NCI-H2196 (cell line): Measurements from ENCODE around the gene CYSRT1.

Source experiments
- DNase-seq: peaks from one replicate; lab custom pipeline; 2025; ENCODE audit not compliant: unreplicated experiment; lab: John Stamatoyannopoulos, UW

CYSRT1 gene

DNA sequence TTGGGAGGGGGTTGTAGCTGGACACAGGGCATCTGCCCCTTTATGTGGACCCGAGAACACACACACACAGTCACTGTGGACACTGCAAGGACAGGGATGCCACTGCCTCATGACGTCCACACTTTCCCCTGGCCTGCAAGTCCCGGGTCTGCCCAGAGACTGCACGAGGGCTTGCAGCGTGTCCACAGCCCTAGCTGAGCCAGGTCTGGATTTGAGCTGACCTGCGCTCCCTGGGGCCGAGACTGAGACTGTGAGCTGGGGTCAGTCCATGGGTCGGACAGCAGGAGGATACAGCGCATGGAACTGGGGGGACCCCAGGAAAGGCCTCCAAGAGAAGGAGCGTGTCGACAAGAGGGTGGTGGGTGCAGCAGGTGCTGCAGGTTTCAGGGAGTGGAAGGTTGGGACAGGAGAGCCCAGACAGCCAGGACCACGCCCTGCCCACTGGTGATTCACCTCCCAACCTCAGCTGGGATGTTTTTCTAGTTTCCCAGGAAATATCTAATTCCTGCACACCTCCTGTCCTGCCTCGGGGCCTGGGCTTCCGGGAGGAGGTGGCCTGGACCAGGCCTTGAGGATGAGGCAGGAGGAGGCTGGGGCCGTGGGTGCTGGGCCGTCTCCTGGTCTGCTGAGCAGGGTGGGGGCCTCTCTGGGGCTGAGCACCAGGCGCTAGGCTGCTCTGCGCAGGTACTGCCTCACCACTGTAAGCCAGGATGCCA is 1.5 kb downstream of the CYSRT1 start:
- DNase-seq = no peak

DNA sequence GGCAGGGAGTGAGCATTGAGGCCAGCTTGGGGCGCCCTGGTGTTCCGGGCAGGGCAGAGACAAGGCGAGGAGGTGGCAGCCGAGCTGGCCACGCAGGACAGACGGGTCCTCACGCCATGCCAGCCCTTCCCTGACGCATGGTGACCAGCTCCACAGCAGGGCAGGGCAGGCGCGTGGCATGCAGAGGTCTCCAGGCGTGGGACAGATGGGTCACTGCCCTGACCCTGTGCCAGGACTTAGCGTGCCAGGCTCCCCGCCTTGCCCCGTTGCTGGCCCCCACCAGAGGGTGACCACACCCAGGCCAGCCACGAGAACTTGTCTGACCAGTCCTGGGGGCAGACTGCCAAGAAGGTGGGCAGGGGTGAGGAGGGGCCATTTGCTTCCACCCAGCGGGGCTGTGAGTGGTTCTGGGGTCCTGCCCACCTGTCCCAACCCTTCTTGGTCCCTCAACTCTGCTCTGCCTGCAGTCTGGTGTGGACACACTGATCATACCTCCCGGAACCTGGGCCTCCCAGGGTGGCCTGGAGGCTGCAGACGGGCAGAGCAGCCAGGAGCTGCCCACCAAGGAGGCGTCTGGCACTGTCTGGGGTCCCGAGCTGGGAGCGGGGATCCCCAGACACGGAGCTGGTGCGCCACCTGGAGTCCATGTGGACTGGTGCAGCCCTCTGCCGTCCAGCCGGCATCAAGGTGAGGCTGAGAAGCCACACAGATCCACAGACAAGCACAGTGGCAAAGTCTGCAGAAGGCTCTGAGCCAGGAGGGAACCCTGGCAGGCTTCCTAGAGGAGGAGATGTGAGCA is 2.3 kb downstream of the CYSRT1 start, which contains the start of gene RNF224:
Gene RNF224 (plus strand): TSS at position 449 of the 799 bp plus-strand sequence. CDS start 834 bp downstream, outside the sequence.
- DNase-seq = peak; percentile 84

DNA sequence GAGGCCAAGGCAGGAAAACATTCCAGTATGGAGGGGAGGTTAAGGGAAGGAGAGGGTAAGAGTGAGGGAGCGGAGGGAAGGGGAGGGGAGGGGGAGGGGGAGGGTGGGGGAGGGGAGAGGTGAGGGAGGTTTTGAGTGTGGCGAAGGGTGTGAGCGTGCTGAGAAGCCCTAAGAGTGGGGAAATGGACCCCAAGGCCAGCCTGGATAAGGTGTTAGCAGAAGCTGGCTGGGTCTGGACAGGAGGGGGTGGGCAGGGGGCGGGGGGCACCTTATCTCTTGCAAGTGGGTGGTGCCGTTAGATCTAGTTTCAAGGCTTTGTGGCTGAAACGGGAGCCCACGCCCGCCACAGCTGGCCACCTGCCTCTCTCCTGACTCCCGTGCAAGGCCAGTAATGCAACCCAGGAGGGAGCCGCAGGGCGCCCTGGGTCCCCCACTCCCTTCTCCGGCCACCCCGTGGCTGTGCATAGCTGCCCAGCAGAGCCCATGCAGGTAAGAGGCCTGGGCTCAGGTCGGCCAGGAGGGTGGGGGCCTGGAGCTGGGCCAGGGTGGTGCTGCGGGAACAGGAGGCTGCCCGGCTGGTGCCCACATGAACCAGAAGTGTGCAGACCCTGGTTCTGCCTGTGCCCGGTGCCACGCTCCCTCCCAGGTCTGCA is 3.0 kb downstream of the CYSRT1 start:
- peak; percentile 20 for DNase-seq

DNA sequence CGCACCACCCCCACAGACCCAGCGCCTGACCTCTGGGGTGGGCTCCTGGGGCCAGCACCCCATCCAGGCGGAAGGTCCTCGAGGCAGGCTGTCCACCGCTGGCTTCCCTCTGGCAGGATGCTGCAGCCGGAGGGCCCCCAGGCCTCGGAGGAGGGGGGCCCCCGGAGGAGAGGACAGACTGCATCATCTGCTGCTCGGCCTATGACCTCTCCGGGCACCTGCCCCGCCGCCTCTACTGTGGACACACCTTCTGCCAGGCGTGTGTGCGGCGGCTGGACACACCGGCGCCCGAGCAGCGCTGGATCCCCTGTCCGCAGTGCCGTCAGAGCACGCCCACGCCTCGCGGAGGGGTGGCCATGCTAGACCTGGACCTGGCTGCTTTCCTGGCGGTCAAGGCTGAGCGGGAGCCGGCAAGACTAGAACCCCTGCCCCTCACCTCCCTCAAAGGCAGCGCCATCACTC is 3.6 kb downstream of the CYSRT1 start:
- DNase-seq = peak; percentile 66

DNA sequence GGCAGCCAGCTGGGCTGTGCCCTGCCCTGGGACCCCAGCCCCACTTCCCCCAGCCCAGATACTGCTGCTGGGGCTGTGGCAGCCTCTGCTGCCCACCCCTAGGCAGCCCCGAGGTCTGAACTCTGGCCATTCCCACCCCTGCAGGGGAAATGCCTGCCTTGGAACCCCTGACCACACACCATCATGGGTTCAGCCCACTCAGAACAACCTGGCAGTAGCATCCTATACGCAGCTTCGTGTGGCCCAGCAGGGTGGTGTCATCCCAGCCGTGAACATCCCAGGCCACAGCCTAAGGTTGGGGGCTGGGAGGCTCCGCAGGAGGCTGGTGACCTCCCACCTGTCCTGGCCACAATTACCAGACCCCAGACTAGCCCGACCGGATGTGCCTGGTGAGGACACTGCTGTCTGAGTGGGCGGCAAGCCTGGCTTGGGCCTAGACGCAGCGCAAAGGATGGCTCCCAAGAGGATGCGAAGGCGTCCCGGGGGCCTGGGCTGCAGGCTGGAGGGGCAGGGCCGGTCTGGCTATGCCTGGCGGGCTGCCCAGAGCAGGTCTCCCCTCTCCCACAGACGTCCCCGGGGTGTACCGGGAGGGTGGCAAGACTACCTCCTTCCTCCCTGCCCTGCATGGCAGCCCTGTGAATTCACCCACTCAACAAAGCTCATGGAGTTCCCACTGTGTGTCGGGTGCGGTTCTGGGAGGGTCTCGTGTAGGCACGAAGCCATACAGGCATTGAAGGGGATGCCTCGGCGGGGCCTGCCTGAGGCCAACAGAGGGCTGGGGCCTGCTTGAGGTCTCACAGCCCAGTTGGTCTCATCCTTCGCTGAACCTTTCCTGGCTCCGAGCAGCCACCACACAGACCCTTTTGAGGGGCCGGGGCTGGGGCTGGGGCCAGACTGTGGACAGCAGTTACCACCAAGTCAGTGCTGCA is 4.3 kb downstream of the CYSRT1 start:
- no peak for DNase-seq

DNA sequence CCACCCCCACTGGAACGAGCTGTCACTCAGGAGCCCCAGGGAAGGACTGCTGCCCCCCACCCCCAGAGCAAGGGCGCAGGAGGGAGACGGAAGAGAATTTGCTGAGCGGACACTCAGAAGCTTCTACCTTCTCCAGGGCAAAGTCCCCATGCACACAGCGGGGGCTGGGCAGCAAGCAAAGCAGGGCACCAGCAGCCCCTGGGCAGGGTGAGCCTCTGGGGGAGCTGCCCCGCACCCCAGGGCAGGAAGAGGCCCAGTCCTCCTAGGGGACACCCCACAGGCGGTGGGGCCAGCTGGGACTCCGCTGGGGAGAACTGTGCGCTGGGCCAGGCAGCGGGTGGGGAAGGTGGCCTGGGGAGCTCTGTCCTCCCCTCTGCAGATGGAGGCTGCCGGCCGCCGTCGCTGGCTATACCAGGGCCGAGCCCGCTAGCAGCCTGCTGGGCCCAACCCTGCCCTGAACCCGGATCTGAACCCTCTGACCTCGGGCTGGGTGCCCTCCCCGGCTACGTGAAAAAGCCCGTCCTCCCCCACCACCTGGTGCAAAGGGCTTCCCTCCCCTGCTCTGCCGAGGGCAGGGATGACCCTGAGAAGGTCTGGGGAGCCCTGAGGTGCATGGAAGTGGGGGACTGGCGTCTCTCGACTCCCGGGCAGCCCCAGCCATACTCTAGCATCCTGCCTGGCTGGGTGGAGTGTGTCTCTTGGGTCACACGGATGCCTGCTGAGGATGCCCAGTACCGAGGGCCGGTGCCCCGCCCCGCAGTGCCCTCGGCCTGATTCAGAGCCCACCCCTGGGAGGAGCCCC is 5.1 kb downstream of the CYSRT1 start:
- DNase-seq = no peak

DNA sequence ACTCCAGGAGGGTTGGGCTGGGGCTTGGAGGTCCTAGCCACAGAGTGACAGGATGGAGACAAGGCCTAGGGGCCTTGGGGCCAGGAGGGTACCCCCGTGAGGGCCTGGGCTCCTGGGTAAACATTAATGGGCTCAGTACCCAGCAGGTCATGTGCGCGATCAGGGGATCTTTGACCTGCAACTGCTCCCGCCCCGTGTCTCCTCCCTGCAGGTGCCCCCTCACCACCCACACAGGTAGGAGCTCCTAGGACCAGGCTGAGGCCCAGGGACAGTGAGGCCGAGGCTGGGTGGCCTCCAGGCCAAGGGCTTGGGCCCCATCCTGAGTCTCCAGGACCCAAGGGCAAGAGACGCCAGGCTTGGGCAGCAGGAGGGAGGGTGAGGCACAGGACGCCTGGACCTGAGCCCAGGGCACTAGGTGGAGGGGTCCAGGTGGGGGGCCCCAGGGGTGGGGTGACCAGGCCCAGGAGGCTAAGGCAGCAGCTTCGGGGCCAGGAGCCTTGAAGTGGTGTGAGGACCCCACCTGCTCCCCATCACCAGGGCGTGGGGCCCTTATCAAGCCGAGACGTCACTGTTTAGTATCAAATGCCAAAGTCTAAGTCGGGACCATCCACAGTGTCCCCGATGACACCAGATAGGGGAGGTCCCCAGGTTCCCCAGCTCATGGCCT is 5.9 kb downstream of the CYSRT1 start, which contains the start of gene SLC34A3:
Gene SLC34A3 (plus strand): TSS at position 197 of the 667 bp plus-strand sequence. CDS start 802 bp downstream, outside the sequence.
- DNase-seq = no peak

DNA sequence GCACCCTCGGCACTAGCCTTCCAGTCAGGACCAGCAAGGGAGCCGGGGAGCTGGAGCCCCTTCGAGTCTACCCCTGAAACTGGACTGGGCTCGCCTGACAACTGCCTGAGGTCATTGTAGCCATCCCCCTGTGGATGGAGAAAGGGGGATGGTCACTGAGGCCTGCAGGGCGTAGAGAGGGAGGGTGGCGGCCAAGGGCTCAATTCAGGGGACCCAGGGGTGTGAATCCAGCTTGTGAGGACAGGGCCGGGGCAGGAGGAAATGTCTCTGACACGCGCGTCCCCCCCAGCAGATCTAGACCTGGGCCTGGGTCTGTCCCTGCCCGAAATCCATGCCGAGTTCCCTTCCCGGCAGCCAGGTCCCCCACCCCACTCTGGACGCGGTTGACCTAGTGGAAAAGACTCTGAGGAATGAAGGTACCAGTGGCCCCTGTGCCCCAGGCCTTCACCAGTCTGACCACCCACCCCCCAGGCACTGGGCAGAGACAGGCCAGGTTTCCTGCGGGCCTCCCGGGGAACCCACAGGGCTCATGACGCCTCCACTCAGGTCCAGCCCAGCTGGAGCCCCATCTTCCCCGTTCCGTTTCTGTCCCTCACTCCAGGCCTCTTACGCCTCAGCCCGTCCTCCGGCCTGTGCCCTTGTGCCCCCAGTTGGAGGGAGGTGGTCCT is 6.5 kb downstream of the CYSRT1 start:
- no peak for DNase-seq

DNA sequence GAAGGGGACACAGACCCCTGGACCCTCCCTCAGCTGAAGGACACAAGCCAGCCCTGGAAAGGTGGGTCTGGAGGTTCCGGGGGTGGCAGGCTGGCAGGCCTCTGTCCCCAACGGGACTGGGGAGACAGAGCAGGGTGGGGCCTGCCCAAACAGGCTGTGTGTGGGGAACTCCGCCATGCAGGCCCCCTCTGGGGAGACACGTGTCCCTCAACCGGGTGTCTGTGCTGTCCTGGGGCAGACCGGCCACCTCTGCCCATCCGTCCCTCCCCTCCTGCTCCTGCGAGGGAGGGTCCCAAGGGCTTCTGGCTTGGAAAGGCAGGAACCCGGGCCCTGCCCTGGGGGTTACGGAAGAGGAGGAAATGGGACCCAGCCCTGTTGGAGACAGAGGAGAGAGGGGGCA is 7.1 kb downstream of the CYSRT1 start:
- no peak for DNase-seq

DNA sequence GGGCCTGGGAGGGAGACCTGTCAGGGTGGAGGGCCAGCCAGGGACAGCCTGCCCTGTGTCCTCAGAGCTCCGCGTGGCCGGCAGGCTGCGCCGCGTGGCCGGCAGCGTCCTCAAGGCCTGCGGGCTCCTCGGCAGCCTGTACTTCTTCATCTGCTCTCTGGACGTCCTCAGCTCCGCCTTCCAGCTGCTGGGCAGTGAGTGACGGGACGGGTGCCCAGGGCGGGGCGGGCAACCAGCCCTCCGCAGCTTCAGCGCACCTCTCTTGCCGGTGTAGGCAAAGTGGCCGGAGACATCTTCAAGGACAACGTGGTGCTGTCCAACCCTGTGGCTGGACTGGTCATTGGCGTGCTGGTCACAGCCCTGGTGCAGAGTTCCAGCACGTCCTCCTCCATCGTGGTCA is 7.5 kb downstream of the CYSRT1 start:
- no peak for DNase-seq

DNA sequence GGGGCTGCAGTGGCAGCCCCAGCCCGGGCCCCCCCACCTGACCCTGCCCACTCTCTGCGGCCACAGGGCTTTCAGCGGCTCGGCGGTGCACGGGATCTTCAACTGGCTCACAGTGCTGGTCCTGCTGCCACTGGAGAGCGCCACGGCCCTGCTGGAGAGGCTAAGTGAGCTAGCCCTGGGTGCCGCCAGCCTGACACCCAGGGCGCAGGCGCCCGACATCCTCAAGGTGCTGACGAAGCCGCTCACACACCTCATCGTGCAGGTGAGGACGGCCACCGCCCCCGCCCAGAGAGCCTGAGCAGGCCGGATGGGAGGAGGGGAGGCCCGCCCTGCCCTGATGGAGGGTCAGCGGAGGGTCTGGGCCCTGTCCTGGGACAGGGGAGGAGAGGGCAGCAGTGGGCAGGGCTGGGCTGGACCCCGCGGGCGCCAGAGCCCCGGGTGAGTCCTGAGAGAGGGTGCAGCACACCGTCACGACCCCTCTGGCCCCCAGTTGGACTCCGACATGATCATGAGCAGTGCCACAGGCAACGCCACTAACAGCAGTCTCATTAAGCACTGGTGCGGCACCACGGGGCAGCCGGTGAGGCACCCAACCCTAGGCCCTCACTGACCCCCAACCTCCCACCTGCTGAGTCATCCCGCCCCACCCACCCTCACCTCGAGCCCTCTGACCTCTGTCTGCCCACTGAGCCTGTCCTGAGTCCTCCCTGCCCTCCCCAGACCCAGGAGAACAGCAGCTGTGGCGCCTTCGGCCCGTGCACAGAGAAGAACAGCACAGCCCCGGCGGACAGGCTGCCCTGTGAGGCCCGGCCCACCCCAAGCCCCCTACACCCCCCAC is 8.4 kb downstream of the CYSRT1 start:
- DNase-seq = no peak

DNA sequence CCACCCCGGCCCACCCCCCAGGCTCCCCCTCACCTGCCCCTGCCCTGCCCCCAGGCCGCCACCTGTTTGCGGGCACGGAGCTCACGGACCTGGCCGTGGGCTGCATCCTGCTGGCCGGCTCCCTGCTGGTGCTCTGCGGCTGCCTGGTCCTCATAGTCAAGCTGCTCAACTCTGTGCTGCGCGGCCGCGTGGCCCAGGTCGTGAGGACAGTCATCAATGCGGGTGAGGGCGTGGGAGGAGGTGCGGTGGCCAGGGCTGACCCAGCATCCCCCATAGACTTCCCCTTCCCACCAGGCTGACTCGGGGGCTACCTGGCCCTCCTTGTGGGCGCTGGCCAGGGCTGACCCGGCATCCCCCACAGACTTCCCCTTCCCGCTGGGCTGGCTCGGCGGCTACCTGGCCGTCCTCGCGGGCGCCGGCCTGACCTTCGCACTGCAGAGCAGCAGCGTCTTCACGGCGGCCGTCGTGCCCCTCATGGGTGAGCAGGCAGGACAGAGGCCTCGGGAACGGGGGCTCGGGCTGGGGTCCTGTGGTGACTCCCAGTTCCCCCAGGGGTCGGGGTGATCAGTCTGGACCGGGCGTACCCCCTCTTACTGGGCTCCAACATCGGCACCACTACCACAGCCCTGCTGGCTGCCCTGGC is 9.2 kb downstream of the CYSRT1 start:
- DNase-seq = no peak

DNA sequence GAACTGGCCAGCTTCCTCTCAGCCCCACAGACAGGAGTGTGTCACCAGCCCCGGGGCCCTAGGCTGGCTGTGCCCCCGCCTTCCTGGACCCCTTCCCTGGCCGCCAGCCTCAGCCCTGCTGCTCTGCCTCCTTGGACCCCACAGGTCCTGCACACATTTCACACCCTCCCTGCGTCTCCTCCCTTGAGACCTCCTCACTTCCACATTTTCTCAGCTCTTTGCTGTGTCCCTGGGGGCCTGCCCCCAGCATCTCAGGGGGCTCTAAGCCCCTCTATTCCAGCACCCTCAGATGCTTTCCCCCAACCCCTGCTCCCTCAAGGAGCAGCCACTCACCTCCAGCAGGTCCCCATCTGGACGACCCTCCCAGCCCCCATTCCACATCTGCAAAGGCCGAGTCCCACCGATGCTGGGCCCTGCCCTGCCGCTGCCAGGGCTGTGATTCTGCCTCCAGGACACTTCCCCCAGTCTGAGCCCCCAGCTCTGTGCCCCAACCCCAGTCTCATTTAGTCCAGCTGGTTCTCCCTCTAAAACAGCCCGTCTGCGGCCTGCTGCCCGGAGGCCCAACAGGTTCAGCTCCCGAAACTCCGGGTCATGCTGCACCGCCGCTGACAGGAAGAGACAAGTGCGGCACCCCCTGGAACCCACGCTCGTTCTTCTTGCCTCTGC is 9.9 kb downstream of the CYSRT1 start:
- DNase-seq = no peak

DNA sequence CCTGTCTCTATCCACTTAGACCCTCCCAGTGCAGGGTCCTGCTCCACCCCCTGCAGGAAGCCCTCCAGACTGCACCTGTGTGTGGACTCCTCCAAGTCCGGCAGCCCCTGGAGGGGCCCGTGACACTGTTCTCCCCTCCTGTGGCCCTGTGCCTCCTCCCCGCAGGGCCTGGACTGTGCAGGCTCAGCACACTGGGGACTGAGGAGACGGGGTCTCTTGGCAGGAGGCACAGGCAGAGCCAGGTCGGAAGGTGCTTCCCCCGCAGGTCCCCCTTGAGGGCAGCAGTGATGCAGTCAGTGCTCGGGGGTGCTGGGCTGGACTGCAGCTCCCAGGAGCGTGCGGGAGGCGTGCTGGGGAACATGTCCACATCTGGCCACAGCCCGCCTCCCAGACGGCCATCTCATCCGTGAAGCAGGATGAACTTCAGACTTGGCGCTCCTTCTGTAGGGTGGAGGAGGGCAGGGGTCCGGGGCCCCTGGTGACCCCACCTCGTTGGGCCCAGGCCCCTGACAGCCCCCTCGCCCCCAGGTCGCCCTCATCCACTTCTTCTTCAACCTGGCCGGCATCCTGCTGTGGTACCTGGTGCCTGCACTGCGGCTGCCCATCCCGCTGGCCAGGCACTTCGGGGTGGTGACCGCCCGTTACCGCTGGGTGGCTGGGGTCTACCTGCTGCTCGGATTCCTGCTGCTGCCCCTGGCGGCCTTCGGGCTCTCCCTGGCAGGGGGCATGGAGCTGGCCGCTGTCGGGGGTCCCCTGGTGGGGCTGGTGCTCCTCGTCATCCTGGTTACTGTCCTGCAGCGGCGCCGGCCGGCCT is 10.7 kb downstream of the CYSRT1 start:
- DNase-seq = no peak

DNA sequence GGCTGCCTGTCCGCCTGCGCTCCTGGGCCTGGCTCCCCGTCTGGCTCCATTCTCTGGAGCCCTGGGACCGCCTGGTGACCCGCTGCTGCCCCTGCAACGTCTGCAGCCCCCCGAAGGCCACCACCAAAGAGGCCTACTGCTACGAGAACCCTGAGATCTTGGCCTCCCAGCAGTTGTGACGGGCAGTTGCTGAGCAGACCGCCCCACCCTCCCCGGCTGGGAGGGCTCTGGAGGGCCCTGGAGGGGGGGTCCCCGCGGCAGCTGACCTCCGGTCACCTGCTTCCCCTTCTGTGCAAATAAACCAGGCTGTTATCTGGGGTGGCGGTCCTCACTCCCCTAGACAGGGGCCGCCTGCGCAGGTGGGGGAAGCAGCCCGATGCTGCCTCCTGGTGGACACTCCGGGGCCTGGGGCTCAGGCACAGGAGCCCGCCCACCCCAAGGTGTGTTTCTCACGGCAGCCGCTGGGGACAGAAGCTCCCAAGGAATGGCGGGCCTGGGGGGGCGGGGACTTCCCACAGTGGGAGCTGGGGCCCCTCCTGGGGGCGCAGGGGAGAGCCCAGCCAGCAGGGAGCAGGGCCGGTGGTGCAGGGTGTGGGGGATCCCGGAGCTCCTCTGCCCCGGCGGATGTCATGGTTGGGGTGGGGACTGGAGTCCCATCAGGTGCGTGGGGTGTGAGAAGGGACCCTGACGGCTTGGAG is 11.4 kb downstream of the CYSRT1 start:
- peak; percentile 86 for DNase-seq
